HG03354 (cell line): ENCODE measurements around the gene SAMHD1.
A peak's percentile ranks its signal among the peaks of the same experiment; 100 is the strongest.
"Not testable (repeated sequence)": the region's sequence is repeated elsewhere in the genome, so short reads cannot be mapped to it uniquely, and the experiment has no call there.

Experiments used
- ATAC-seq: cut with Tn5 transposase; IDR thresholded peaks from one replicate; pipeline ENCODE4 v1.9.1; 2021; ENCODE audit warnings: mild to moderate bottlenecking; ENCODE audit not compliant: unreplicated experiment, poor library complexity, severe bottlenecking

SAMHD1 gene

DNA sequence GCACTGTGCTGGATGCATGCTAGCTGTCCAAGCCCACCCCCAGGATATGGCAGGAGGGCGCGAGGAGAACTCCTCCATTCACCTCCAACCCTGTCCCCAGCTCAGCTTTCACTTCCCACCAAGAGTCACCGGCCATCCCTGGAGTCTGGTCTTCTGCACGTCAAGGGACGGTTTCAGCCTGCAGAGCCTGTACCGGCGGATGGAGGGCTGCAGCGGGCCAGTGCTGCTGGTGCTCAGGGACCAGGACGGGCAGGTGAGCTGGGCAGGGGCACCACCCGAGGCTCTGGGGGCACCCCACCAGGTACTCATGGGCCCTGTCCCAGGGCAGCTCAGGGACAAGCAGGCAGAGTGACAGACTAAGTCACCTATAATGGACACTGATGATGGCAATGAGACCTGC lies 72.6 kb downstream of the SAMHD1 start:
- no peak for ATAC-seq

DNA sequence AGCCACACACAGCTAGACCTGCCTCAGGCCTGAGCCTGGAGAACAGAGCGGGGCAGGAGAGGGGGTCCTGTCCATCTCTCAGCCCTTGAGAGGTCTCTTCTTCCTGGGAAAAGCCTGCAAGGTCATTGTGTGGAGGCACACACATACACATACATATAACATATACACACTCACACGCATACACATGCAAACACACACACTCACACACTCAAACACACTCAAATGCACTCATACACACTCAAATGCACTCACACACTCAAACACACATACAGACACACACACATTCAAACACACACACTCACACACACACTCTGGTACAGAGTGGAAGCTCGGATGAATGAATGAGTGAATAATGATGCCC lies 75.1 kb downstream of the SAMHD1 start:
- no peak for ATAC-seq

DNA sequence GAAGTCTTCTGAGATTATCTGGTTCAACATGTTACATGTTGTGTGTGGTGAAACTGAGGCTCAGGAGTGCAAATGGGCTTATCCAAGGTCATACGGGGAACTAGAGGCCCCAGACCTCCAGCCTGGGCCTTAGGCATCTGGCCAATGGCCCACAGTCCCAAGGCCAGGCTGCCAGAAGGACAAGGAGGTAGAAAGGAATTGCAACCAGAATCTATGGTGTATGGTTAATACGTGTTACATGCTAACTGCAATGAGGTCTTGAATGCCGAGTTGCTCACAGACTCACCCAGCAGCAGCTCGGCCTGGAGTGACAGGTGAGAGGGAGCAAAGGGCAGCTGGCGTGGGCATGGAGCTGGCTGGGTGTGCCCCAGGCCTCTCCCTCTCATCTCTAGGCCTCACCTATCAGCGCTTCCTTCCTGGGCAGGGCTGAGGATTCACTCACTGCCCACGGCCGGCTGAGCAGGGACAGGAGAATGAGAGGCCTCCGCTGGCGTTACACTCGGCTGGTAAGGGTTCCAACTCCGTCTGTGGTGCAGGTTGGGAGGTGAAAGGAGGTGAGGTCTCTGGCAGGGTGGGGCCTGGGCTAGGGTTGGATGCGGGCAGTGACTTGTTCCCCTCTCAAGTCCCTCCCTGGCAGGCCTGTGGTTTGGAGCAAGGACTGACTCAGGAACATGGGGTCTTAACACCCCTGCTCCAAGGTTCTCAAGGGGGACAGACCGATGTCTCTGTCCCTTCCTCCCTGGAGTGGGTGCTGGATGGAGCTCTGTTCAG lies 75.6 kb downstream of the SAMHD1 start, which contains the start of gene TLDC2:
TLDC2 (plus strand) TSS at position 437 of the 771 bp plus-strand sequence; CDS start at position 474, 37 bp downstream.
- no peak for ATAC-seq

DNA sequence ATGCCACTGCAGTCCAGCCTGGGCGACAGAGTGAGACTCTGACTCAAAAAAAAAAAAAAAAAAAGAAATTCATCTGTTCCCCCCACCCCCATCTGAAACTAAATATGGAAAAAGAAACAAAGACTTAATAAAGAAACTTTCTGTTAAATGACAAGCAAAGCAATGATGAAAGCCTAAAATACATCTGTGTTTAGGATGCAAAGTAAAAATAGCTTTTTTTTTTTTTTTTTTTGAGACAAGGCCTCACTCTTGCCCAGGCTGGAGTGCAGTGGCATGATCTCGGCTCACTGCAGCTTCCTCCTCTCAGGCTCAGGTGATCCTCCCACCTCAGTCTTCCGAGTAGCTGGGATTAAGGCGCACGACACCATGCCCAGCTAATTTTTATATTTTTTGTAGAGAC lies 76.4 kb downstream of the SAMHD1 start:
- not testable (repeated sequence) for ATAC-seq

DNA sequence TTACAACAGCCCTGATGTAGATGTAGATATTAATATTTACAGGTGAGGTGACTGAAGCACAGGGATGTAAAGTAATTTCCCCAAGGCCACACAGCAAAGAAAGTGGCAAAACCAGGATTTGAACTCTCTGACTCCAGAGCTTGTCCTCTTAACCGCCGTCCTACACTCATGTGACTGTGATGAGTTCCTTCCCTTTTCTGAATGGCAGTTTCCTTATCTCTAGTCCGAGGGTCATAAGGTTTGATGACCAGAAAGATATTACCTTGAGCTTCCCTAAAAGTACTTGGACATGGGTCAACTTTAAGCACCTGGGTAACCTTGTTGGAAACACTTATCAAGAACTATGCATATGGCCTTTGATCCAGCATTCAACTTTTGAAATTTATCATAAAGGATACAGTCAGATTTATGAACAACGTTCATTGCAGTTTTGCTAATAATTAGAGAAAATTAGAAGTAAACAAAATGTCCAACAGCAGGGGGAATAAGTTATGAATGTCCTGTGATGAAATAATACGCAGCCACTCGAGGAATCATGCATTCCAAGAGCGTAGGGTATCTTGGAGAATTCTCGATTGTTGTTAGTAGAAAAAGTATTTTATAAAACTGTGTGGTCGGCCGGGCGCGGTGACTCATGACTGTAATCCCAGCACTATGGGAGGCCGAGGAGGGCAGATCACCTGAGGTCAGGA lies 77.9 kb downstream of the SAMHD1 start:
- ATAC-seq: no peak

DNA sequence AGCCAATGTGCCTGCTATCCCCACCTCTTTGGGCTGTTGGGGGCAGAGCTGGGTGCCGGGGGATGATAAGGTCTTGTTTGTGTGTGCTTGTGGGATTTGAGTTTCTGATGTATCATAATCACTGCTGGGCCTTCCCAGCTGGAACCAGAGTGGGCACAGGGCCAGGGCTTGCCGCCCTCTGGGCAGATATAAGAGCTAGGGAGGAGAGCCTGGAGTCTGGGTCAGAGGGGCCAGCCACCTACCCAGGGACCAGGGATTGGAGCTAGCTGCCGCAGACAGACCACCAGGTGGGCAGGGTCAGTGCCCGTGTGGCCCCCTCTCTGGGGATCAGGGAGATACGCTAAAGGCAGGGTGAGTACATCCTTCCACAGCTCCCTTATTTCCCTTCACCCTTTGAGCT lies 78.7 kb downstream of the SAMHD1 start:
- no peak for ATAC-seq

DNA sequence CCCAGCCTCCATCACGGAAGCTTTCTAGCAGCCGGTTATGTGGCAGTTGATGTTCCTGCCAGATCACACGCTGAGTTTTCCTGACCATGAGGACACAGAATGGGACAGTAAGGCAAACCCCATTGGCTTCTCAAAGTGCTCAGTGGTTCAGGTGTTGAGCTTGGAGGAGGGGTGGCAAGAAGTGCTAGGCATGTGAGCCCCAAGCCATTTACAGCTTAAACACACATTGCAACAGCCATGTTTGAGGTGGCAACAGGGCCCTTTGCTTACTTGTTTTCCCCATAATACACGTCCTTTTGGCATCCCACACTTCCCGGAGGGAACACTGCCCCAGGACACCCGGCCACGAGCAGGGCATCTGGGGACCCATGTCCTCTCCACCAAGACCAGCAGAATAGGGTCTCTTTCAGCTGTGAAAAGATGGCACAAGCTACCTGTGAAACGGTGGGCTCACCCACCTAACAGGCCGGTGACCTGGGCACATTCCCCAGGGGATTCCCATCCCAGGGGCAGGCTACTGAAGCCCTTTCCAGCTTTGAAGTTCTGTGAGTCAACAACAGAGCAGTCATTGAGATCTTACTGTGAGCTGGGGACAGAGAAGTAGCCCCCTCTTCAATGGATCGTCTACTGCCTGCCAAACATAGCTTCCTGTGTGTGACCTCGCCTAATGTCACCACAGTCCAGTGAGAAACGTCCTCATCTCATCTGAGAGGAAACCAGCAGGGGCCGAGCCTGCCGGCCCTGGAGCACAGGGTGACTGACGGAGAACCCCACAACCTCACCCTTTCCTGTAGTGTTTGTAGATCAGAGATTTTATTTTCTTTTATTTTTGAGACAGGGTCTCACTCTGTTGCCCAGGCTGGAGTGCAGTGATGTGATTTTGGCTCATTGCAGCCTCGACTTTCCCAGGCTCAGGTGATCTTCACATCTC lies 79.6 kb downstream of the SAMHD1 start:
- ATAC-seq: no peak

DNA sequence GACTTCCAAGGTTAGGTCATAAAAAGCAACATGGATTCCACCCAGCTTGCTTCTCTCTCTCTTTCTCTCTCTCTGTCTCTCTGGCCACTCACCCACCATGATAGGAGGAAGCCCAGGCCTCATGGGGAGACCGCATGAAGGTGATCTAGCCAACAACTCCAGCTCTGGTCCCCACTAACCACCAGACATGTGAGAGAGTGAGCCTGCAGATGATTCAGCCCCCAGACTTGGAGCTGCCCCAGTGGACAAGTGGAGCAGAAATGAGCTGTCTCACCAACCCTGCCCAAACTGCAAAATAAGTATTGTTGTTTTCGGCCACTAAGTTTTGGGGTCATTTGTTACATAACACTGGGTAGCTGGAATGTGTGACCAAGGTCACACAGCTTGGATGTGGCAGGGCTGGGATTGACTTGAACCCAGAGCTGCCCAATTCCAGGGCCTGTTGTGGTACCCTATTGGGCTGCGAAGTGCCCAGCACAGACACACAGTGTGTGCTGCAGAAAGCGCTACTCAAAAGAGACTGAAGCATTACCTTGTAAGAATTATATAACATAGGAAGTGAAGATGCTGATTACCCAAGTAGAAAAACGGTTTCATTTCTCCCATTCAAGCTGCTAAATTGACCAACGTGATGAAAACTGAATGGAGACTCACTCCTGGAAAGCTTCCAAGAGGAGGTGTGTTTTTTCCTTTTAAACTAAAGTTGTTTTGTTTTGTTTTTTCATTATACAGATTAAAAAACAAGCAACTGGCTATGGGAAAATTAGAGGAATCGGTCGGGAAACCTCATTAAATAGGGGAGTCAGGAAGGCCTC lies 84.6 kb downstream of the SAMHD1 start:
- ATAC-seq: no peak

DNA sequence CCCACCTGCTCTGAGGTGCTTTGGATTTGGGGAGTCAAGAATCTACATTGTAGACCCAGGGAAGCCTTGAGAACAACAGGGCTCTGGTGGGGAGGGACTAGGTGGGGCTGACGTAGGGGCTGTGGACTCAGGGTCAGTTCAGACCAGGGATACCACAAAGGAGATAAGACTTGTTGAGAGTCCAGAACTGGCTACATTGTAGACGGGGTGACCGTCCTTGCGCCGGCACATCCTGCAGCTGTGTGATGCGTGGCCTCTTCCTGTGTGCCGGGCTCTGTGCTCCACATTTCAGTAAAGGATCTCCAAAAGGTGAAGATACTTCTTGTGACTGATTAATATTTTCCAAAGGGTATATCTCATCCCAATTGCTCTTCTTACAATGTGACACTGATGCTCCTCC lies 85.3 kb downstream of the SAMHD1 start:
- no peak for ATAC-seq

DNA sequence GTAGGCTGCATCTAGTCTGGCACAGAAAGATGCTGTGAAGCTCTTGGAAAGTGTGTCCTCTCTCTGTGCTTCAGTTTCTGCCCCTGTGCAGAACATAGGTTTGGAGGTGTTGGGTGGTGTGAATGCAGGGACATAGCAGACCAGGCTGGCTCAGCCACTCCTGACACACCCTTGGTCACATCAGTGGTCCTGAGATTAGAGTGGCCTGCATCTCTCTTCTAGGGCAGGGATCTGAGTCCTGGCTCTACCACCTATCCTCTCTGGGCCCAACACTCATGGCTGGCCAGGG lies 85.7 kb downstream of the SAMHD1 start:
- no peak for ATAC-seq

DNA sequence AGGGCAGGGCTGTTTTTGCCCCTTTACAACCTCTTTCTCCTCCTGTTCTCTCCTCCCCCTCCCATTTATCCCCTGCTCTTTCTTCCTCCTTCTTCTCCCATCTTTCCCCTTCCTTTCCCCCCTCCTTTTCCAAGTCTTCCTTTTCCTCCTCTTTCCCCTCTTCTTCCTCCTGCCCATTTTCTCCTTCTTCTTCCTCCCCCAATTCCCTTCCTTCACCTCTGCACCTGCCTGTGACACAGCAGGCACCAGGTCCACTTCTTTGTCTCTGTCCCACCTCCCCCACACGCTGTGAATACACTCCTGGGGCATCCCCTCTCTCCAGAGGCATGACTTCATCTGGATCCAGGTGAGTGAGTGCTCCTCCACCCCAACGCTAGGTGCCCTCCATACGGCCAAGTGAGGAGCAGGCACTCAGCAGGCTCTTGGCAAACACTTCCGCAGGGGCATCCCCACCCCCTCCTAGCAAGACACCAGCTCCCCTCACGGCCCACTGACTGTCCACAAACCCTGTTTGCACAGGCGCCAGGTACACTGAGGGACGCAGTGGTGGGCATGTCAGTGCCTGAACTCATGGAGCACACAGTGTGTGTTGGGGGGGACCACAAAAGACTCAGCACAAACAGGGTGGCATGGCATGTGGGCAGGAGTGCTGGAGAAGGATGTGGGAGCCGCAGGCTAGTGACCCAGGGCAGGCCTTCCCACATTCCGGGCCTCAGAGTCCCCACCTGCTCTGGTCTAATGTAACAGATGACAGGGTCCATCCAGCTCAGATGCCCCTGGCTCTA lies 86.2 kb downstream of the SAMHD1 start:
- ATAC-seq: no peak

DNA sequence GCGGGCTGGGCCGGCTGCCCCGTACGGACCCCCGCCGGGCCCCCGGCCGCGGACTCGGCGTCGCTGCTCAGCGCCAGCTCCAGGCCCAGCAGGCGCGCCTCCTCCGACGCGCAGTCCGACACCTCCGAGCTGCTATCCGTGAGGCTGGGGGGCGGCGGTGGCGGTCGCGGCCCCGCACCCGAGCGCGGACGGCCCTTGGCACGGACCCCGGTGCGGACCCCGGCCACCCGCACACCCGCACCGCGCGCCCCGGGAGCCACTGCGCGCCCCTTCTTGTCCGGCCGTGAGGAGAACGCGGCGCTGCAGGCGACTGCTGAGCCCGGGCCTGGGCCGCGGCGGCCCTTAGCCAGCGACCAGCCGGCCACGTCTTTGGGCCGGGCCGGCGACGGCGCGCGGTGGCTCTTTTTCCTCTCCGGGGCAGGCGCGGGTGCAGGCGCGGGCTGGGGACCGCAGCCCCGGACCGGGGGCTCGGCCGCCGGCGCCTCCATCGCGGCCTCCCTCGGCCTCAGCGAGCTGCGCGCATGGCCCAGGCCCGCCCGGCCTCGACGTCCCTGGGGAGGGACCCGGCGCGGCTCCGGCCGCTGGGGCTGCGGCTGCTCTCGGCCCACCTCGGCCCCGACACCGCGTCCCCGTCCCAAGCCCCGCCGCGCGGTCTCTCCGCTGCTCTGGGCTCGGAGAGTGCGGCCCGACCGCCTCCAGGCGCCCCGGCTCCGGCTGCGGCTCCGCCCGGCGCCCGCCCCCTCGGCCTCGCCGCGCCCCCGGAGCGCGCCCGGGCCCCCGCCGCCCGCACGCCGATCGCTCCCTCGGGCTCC lies 88.4 kb downstream of the SAMHD1 start:
- peak; percentile 55 for ATAC-seq

DNA sequence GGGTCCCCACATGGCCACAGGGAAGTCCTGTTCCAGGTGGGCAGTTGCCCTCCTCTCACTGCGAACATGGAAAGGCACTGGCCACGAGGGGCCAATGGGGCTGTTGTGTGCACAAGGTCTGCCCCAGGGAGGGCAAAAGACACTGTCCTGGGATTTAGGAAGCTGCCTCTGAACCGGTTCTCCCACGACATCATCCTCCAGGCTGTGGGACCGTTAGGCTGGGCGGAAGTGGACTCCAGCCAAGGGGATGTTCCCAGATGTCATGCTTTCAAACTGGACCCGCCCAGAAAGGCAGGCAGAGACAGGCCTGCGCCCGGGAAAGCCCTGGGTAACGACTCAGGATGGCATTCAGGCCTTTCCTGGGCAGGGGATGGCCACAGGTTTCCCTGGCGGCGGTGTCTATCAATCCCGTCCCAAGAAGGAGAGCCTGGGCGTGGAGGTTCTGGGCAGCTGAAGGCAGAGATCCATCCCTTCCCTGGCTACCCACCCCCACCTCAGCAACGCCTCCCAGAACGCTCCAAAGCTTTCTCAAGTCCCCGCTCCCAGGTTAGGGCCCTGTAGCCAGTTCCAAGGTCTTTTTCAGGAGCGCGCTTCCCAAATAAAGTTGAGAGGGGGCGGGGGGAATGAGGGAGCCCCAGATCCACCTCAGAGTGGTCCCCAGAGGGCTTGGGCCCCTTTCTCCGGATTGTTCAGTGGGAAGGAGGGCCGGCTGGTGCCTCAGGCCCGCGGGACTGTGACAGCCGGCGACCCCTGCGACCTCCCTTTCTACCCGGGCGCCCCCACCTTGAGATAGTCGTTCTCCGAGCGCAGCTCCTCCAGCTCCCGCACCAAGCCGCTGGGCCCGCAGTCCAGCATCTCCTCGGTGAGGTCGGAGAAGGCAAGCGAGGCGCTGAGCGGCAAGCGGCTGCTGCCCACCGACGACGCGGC lies 89.4 kb downstream of the SAMHD1 start:
- ATAC-seq: no peak

DNA sequence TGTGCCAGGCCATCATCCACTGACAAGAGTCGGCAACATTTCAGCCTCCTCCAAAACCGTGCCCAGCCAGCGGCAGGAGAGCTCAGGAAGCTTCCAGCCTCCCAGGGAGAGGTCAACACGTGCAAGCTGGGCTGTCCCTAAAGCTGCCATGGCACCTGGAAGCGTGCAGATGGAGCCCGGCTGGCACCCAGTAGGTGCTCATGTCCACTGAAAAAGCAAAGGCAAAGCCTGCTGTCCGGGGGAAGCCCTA lies 90.0 kb downstream of the SAMHD1 start:
- ATAC-seq: no peak

DNA sequence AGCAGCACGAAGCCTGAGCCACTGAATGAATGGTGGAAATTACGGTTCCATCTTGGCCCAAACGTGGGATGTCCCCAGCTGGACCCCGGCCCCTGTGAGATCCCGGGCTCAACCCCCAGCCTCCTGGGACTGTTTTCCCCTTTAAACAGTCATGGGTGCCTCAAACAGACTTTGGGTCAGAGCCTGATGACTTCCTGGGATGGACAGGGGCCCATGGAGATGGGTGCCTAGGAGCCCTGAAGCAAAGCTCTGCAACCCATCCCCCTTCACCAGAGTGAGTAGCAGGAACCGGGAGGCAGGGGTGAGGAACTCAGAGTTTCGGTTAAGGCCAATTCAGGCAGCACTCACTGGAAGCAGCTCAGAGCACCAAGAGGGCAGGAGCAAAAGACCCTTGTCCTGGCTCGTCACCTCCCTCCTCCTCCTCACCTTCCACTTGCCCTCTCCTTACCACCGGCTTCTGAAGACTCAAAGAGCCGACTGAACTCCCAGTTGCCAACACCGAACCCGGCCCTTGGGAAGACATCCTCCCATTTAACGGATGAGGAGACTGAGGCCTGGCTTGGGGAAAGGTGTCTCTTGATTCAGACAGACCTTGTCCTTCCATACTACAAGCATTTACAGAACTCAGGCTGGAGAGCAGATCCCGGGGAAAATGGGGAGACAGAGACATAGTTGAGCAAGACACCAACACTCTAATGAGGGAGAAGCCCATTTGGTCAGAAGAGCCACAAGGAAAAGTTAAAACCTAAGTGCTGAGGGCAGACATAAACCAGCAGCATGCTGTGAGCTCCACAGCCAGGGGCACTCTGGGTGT lies 90.5 kb downstream of the SAMHD1 start:
- ATAC-seq: no peak

DNA sequence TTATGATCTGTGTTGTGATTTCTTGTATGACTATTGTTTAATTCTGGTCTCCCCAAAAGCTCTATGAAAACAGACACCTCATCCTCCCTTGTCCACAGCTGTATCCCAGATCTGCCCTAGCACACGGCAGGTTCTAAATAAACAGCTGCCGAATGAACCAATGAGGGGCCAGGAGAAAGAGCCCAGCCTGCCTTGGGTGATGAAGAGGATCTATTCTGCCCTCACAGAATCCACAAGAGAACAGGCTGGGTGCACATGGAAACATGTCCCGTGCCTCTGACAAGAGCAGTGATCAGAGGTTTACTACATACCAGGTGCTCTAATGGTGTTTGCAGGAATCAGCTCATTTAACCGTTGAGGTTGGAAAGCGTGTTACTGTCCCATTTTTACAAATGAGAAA lies 91.2 kb downstream of the SAMHD1 start:
- ATAC-seq: no peak
